LNCAP (cell line): ENCODE data around the gene LUC7L2.

Experiments
- CTCF ChIP-seq: fragments of 450-650 bp; IDR thresholded peaks from 2 replicates; pipeline ENCODE4 v1.5.1; 2017; ENCODE audit warnings: mild to moderate bottlenecking

LUC7L2 gene

GRCh38 chr7:139360948-139361307, 1.2 kb downstream of the LUC7L2 start:
- TF ChIP-seq CTCF, result no peak

GRCh38 chr7:139361523-139361922, 1.8 kb downstream of the LUC7L2 start:
- TF ChIP-seq CTCF, result no peak

- no peak for TF ChIP-seq CTCF
Observed at GRCh38 chr7:139362302-139362701, 2.6 kb downstream of the LUC7L2 start.

- no peak for TF ChIP-seq CTCF
Observed at GRCh38 chr7:139362981-139363380, 3.3 kb downstream of the LUC7L2 start.

GRCh38 chr7:139365336-139365735, 5.6 kb downstream of the LUC7L2 start:
- no peak for TF ChIP-seq CTCF

GRCh38 chr7:139366400-139366799, 6.7 kb downstream of the LUC7L2 start:
- TF ChIP-seq CTCF, result no peak

- no peak for TF ChIP-seq CTCF
Observed at GRCh38 chr7:139367438-139368155, 7.9 kb downstream of the LUC7L2 start.

GRCh38 chr7:139370301-139370942, 10.7 kb downstream of the LUC7L2 start:
- no peak for TF ChIP-seq CTCF
